ENCODE results near the gene ADAMTS13.
"Not testable (repeated sequence)": the region's sequence is repeated elsewhere in the genome, so short reads cannot be mapped to it uniquely, and the experiment has no call there.

The ADAMTS13 gene

GRCh38 chr9:133425049-133425632, 3.0 kb downstream of the ADAMTS13 start:
- no peak for DNase-seq (ENCODE audit: low spot score)

DNA sequence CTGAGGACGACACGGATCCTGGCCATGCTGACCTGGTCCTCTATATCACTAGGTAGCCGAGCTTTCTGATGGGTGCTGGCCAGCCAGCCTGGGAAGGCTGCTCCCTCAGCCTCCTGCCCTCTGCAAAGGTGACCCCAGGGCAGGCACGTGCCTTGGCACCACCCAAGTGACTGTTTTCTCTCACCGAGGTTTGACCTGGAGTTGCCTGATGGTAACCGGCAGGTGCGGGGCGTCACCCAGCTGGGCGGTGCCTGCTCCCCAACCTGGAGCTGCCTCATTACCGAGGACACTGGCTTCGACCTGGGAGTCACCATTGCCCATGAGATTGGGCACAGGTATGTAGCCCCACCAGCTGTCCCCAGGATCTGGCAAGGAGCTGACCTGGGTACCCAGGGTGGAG, 3.8 kb downstream of the ADAMTS13 start:
- no peak for DNase-seq (ENCODE audit: low spot score)

GRCh38 chr9:133427658-133428348, 5.6 kb downstream of the ADAMTS13 start:
- no peak for DNase-seq (ENCODE audit: low spot score)

- peak; percentile 85 for DNase-seq (ENCODE audit: low spot score)
Measured at GRCh38 chr9:133428617-133429101, 6.5 kb downstream of the ADAMTS13 start.

DNA sequence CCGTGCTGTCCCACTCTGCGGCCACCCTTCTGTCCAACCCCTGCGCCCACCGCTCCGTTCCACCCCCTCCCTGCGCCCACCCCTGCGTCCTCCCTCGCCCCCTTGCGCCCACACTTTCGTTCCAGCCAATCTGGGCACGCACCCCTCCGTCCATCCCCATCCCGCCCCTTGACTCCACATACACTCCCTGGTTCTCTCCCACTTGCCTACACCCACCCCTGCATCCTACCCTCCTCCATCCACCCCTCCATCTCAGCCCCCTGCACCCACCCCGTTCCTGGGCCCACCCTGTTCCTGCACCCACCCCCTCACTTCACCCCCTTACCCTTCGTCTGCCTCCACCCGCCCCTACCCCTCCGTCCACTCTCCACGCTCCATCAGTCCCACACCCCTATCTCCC, 7.0 kb downstream of the ADAMTS13 start:
- no peak for DNase-seq (ENCODE audit: low spot score)

GRCh38 chr9:133429641-133430161, 7.5 kb downstream of the ADAMTS13 start:
- peak; percentile 99 for DNase-seq (ENCODE audit: low spot score)

DNA sequence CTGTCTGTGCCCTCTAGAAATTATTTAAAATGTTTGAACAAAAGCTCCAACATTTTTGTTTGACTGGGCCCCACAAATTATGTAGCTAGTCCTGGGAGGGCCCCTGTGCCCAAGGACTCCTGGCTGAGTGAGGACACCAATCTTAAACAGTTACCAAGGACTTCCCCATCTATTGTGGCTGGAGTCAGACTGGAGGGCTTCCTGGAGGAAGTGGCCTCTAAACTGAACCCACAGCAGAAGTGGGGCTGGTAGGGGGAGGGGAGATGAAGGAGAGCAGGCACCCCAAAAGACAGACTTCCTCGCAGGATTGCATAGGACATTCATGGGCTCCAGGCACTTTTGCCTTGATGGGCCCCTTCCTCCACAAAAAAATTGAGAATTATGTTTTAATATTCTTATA, 8.1 kb downstream of the ADAMTS13 start:
- no peak for DNase-seq (ENCODE audit: low spot score)

DNA sequence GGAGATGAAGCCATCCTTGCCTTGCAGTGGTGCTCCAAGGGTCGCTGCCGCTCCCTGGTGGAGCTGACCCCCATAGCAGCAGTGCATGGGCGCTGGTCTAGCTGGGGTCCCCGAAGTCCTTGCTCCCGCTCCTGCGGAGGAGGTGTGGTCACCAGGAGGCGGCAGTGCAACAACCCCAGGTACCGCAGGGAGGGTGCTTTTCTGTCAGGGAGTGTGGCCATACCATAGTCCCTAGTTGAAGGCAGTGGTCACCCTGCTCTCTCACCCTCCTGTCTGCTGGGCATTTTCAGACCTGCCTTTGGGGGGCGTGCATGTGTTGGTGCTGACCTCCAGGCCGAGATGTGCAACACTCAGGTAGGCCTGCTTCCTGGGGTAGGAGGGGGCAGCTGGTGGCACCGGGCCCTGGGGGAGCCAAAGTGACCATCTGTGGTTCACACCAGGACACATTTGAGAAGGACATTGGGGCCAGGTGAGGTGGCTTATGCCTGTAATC, 11.2 kb downstream of the ADAMTS13 start:
- DNase-seq (ENCODE audit: low spot score) = no peak

DNA sequence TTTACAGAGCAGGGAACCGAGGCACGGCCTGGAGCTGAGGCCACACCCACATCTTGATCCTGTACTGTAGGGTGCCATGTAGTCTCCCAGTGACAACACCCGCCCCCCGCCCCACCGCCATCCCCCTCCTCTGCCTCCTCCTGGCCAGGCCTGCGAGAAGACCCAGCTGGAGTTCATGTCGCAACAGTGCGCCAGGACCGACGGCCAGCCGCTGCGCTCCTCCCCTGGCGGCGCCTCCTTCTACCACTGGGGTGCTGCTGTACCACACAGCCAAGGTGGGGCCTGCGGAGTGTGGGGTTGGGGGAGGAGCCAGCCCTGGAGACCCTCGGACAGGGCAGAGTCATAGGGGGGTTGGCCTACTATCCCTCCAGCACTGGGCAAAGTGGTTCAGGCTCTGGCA, 14.5 kb downstream of the ADAMTS13 start:
- DNase-seq (ENCODE audit: low spot score) = no peak

DNA sequence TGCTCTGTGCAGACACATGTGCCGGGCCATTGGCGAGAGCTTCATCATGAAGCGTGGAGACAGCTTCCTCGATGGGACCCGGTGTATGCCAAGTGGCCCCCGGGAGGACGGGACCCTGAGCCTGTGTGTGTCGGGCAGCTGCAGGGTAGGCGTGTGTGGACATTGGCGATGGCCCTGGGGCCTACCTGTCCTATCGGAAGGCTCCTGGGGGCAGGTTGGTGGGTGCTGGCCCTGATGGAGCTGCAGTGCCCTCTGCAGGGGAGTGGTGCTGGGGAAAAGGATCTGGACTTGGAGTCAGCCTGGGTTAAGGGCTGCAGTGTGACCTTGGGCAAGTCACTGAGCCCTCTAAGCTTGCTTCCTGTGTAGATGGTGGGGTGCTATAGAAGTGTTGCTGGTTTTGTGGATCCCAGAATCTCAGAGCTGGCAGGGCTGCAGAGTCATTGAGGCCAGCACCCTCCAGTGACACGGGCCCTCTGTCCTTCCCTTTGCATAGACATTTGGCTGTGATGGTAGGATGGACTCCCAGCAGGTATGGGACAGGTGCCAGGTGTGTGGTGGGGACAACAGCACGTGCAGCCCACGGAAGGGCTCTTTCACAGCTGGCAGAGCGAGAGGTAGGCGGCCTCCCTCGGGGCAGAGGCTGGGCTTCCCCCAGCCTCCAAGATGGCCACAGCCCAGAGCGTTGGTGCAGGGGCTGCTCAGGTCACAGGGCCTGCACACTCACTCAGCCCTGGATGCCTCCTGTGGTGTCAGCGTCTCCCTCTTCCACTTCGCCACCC, 15.8 kb downstream of the ADAMTS13 start:
- peak; percentile 79 for DNase-seq (ENCODE audit: low spot score)

DNA sequence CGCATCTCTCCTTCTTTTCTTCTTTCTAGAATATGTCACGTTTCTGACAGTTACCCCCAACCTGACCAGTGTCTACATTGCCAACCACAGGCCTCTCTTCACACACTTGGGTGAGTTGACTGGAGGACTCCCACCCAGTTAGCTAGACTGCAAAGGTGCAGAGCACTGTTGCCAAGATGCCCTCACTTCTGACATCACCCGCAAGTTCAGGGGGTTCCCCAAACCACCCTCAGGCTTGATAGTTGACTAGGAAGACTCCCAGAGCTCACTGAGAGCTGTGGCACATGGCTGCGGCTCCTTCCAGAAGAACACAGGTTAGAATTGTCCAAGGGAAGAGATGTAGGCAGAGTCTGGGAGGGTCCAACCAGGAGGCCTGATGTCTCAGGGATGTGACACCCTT, 17.2 kb downstream of the ADAMTS13 start:
- DNase-seq (ENCODE audit: low spot score) = no peak

DNA sequence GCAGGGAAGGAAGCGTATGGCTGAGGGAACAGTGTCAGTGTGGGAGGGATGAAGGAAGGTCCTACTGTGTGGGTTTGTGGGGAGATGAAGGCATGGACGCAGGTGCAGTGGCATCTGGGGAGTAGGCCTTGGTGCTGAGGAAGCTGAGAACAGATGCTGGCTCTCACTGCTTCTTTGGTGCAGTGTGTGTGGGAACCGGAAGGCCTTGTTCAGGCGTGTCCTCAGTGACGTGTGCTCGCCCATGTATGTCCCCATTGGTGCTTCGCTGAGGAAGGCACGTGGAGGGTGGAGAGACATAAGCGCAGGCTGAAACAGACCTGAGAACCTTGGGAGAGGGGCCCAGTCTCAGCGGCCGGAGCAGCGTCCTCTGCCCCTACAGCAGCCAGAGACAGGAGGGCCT, 18.7 kb downstream of the ADAMTS13 start:
- DNase-seq (ENCODE audit: low spot score) = no peak

DNA sequence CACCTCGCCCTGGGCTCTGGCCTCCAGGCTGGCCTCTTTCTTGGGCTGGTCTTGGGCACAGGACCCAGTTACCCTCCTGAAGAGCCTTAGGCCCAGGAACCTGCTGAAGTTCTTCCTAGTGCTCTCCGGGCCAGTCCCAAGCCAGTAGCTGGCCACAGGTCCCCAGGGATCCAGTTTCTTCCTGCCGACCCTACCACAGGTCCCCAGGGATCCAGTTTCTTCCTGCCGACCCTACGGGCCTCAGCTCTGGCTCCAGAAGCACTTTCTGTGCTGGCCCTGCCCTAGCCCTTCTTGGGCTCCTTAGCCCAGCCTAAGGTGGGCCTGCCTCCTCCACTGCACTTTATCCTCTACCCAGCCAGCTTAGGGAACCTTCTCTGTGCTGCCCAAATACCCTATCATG, 19.4 kb downstream of the ADAMTS13 start:
- no peak for DNase-seq (ENCODE audit: low spot score)

DNA sequence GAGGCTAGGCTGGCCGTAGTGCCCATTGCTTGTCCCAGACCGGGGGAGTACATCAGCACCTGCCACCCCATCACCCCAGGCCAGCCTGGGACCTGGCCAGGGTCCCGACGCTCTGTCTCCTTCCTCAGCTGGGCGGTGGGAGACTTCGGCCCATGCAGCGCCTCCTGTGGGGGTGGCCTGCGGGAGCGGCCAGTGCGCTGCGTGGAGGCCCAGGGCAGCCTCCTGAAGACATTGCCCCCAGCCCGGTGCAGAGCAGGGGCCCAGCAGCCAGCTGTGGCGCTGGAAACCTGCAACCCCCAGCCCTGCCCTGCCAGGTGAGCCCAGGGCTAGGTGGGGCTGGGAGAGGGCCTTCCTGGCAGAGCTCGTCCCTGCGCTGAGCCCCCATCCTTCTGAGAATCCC, 21.1 kb downstream of the ADAMTS13 start:
- no peak for DNase-seq (ENCODE audit: low spot score)

GRCh38 chr9:133443982-133444381, 21.8 kb downstream of the ADAMTS13 start:
- DNase-seq (ENCODE audit: low spot score) = no peak

GRCh38 chr9:133445293-133445969, 23.3 kb downstream of the ADAMTS13 start:
- DNase-seq (ENCODE audit: low spot score) = no peak

DNA sequence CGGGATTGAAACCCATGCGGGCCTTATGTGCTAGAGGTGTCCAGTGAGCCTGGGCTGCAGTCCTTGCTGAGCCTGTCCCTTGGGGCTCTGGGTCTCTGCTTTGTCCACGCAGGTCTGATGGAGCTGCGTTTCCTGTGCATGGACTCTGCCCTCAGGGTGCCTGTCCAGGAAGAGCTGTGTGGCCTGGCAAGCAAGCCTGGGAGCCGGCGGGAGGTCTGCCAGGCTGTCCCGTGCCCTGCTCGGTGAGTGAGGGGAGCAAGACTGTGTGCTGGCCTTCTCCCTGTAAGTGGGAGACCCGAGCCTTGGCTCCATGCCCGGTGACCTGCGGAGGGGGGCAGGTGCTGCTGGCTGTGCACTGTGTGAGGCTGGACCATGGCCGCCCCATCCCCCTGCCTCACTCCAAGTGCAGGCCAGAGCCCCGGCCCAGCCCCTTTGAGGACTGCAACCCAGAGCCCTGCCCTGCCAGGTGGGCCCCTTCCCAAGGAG, 26.4 kb downstream of the ADAMTS13 start:
- no peak for DNase-seq (ENCODE audit: low spot score)

DNA sequence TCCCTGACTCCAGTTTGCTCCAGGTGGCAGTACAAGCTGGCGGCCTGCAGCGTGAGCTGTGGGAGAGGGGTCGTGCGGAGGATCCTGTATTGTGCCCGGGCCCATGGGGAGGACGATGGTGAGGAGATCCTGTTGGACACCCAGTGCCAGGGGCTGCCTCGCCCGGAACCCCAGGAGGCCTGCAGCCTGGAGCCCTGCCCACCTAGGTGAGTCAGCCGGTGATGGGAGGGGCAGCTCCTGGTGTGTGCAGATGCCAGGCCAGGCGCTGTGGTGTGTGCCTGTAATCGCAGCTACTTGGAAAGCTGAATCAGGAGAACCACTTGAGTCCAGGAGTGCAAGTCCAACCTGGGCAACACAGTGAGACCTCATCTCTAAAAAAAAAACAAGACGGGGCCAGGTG, 27.6 kb downstream of the ADAMTS13 start:
- DNase-seq (ENCODE audit: low spot score) = no peak

DNA sequence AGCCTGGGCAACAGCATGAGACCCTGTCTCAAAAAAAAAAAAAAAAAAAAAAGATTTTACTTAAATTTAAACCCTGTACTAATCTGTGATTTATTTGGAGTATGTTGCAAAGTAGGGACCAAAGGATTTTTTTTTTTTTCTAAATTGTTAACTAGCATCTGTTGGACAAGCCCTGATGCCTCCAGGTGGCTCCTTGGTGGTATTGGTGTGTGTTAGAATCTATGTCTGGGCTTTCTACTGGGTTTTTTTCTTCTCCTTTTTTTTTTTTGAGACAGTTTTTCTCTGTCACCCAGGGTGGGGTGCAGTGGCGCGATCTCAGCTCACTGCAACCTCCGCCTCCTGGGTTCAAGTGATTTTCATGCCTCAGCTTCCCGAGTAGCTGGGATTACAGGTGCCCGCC, 29.7 kb downstream of the ADAMTS13 start:
- not testable (repeated sequence) for DNase-seq (ENCODE audit: low spot score)

GRCh38 chr9:133452562-133452961, 30.4 kb downstream of the ADAMTS13 start:
- no peak for DNase-seq (ENCODE audit: low spot score)

- DNase-seq (ENCODE audit: low spot score) = no peak
Measured at GRCh38 chr9:133453651-133454050, 31.5 kb downstream of the ADAMTS13 start.

DNA sequence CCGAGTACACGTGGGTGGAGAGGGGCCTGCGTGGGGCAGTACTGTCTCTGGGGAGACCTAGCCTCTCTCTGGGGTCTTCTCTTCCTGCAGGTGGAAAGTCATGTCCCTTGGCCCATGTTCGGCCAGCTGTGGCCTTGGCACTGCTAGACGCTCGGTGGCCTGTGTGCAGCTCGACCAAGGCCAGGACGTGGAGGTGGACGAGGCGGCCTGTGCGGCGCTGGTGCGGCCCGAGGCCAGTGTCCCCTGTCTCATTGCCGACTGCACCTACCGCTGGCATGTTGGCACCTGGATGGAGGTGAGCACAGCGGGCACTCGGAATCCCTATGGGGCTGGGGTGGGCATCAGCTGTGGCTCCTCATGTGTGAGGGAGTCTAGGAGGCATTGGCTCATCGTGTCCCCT, 32.2 kb downstream of the ADAMTS13 start:
- DNase-seq (ENCODE audit: low spot score) = no peak
